GM23338 (cell line): Measurements from ENCODE around the gene ZFX.

Experiments used
- CREB1 ChIP-seq: fragments of 250-450 bp; sonication (Bioruptor Pico); IDR thresholded peaks from 2 replicates; pipeline ENCODE4 v1.5.0; 2020; ENCODE audit warnings: low read depth, mild to moderate bottlenecking, moderate library complexity
- EZH2 ChIP-seq: fragments of 200-600 bp; sonication (generic); IDR thresholded peaks from one replicate; pipeline ENCODE4 v1.8.0; 2017; ENCODE audit warnings: antibody characterized with exemption, mild to moderate bottlenecking, low read depth; ENCODE audit not compliant: unreplicated experiment
- EZH2phosphoT487 ChIP-seq: fragments of 200-600 bp; sonication (generic); IDR thresholded peaks from one replicate; pipeline ENCODE4 v1.8.1; 2018; ENCODE audit warnings: antibody characterized with exemption; ENCODE audit not compliant: unreplicated experiment
- POLR2AphosphoS5 ChIP-seq: IDR thresholded peaks from 2 replicates; pipeline ENCODE4 v1.6.1; 2016; ENCODE audit warnings: antibody characterized with exemption, low read depth
- ZNF114 ChIP-seq: fragments of 250-450 bp; sonication (Bioruptor Pico); IDR thresholded peaks from 2 replicates; pipeline ENCODE4 v1.5.0; 2020; ENCODE audit warnings: mild to moderate bottlenecking, moderate library complexity
- ZNF331 ChIP-seq: fragments of 250-450 bp; sonication (Bioruptor Pico); IDR thresholded peaks from 2 replicates; pipeline ENCODE4 v1.5.0; 2020; ENCODE audit warnings: low read depth, mild to moderate bottlenecking, moderate library complexity
- TF ChIP-seq, protein P1 (sequence below), 2 experiments: fragments of 200-600 bp in 1 of 2; sonication (generic) in 1 of 2; conservative IDR thresholded peaks; 2 replicates each; pipeline versions ENCODE4 v1.5.1 to v1.6.1; 2016 to 2017; ENCODE audit warnings: antibody characterized with exemption in 2 of 2, low read depth in 2 of 2, mild to moderate bottlenecking in 2 of 2, moderate library complexity in 1 of 2
- TF ChIP-seq, protein P2 (sequence below): IDR thresholded peaks from one replicate; pipeline ENCODE4 v1.6.1; 2018; ENCODE audit warnings: antibody characterized with exemption; ENCODE audit not compliant: unreplicated experiment
- TF ChIP-seq, protein P3 (sequence below): fragments of 250-450 bp; sonication (Bioruptor Pico); IDR thresholded peaks from 2 replicates; pipeline ENCODE4 v1.5.0; 2020; ENCODE audit warnings: mild to moderate bottlenecking, moderate library complexity
- TF ChIP-seq, protein P4 (sequence below): IDR thresholded peaks from 2 replicates; pipeline ENCODE4 v1.6.1; 2016; ENCODE audit warnings: antibody characterized with exemption

DNA sequence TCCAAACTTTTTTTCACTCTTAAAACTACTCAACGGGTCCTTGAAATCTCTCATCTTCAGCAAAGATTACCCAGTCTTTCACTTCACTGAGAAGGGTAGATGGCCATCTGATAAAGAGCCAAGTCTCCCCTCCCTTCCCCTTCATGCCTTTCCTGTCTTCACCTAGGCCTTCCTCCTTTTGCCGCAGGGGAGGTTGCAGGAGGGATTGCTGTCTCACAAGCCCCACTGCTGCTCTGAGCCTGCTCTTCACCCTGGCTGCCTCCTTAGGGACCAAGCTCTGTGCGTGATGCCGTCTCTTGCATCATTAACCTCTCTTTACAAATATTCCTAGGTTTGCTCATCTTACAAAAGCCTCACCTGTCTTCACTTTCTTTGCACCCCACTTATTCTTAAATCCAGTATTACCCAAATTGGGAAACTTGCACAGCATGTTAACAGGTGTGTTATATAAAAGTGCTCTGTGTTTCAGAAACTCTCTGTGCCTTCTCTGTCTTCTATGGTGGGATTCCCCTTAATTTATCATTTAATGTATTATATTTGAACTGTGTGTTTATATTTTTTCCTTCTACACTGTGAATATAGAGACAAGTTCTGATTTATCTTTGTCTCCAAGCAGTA is 3.8 kb downstream of the ZFX start:
- TF ChIP-seq, protein P1, sequence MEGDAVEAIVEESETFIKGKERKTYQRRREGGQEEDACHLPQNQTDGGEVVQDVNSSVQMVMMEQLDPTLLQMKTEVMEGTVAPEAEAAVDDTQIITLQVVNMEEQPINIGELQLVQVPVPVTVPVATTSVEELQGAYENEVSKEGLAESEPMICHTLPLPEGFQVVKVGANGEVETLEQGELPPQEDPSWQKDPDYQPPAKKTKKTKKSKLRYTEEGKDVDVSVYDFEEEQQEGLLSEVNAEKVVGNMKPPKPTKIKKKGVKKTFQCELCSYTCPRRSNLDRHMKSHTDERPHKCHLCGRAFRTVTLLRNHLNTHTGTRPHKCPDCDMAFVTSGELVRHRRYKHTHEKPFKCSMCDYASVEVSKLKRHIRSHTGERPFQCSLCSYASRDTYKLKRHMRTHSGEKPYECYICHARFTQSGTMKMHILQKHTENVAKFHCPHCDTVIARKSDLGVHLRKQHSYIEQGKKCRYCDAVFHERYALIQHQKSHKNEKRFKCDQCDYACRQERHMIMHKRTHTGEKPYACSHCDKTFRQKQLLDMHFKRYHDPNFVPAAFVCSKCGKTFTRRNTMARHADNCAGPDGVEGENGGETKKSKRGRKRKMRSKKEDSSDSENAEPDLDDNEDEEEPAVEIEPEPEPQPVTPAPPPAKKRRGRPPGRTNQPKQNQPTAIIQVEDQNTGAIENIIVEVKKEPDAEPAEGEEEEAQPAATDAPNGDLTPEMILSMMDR (conservative IDR thresholded peaks at IDR 0.05; ENCODE audit: low read depth in 2 of 2), result no peak
- TF ChIP-seq POLR2AphosphoS5, result no peak
- TF ChIP-seq EZH2, result no peak
- TF ChIP-seq EZH2phosphoT487, result no peak
- TF ChIP-seq, protein P2, sequence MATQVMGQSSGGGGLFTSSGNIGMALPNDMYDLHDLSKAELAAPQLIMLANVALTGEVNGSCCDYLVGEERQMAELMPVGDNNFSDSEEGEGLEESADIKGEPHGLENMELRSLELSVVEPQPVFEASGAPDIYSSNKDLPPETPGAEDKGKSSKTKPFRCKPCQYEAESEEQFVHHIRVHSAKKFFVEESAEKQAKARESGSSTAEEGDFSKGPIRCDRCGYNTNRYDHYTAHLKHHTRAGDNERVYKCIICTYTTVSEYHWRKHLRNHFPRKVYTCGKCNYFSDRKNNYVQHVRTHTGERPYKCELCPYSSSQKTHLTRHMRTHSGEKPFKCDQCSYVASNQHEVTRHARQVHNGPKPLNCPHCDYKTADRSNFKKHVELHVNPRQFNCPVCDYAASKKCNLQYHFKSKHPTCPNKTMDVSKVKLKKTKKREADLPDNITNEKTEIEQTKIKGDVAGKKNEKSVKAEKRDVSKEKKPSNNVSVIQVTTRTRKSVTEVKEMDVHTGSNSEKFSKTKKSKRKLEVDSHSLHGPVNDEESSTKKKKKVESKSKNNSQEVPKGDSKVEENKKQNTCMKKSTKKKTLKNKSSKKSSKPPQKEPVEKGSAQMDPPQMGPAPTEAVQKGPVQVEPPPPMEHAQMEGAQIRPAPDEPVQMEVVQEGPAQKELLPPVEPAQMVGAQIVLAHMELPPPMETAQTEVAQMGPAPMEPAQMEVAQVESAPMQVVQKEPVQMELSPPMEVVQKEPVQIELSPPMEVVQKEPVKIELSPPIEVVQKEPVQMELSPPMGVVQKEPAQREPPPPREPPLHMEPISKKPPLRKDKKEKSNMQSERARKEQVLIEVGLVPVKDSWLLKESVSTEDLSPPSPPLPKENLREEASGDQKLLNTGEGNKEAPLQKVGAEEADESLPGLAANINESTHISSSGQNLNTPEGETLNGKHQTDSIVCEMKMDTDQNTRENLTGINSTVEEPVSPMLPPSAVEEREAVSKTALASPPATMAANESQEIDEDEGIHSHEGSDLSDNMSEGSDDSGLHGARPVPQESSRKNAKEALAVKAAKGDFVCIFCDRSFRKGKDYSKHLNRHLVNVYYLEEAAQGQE, result no peak
- no peak for TF ChIP-seq CREB1 (CRISPR knock-in tag)
- TF ChIP-seq, protein P3, sequence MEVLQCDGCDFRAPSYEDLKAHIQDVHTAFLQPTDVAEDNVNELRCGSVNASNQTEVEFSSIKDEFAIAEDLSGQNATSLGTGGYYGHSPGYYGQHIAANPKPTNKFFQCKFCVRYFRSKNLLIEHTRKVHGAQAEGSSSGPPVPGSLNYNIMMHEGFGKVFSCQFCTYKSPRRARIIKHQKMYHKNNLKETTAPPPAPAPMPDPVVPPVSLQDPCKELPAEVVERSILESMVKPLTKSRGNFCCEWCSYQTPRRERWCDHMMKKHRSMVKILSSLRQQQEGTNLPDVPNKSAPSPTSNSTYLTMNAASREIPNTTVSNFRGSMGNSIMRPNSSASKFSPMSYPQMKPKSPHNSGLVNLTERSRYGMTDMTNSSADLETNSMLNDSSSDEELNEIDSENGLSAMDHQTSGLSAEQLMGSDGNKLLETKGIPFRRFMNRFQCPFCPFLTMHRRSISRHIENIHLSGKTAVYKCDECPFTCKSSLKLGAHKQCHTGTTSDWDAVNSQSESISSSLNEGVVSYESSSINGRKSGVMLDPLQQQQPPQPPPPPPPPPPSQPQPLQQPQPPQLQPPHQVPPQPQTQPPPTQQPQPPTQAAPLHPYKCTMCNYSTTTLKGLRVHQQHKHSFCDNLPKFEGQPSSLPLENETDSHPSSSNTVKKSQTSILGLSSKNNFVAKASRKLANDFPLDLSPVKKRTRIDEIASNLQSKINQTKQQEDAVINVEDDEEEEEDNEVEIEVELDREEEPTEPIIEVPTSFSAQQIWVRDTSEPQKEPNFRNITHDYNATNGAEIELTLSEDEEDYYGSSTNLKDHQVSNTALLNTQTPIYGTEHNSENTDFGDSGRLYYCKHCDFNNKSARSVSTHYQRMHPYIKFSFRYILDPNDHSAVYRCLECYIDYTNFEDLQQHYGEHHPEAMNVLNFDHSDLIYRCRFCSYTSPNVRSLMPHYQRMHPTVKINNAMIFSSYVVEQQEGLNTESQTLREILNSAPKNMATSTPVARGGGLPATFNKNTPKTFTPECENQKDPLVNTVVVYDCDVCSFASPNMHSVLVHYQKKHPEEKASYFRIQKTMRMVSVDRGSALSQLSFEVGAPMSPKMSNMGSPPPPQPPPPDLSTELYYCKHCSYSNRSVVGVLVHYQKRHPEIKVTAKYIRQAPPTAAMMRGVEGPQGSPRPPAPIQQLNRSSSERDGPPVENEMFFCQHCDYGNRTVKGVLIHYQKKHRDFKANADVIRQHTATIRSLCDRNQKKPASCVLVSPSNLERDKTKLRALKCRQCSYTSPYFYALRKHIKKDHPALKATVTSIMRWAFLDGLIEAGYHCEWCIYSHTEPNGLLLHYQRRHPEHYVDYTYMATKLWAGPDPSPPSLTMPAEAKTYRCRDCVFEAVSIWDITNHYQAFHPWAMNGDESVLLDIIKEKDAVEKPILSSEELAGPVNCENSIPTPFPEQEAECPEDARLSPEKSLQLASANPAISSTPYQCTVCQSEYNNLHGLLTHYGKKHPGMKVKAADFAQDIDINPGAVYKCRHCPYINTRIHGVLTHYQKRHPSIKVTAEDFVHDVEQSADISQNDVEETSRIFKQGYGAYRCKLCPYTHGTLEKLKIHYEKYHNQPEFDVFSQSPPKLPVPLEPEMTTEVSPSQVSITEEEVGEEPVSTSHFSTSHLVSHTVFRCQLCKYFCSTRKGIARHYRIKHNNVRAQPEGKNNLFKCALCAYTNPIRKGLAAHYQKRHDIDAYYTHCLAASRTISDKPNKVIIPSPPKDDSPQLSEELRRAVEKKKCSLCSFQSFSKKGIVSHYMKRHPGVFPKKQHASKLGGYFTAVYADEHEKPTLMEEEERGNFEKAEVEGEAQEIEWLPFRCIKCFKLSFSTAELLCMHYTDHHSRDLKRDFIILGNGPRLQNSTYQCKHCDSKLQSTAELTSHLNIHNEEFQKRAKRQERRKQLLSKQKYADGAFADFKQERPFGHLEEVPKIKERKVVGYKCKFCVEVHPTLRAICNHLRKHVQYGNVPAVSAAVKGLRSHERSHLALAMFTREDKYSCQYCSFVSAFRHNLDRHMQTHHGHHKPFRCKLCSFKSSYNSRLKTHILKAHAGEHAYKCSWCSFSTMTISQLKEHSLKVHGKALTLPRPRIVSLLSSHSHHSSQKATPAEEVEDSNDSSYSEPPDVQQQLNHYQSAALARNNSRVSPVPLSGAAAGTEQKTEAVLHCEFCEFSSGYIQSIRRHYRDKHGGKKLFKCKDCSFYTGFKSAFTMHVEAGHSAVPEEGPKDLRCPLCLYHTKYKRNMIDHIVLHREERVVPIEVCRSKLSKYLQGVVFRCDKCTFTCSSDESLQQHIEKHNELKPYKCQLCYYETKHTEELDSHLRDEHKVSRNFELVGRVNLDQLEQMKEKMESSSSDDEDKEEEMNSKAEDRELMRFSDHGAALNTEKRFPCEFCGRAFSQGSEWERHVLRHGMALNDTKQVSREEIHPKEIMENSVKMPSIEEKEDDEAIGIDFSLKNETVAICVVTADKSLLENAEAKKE (CRISPR knock-in tag), result no peak
- no peak for TF ChIP-seq ZNF331 (CRISPR knock-in tag)
- TF ChIP-seq ZNF114 (CRISPR knock-in tag), result no peak
- TF ChIP-seq, protein P4, sequence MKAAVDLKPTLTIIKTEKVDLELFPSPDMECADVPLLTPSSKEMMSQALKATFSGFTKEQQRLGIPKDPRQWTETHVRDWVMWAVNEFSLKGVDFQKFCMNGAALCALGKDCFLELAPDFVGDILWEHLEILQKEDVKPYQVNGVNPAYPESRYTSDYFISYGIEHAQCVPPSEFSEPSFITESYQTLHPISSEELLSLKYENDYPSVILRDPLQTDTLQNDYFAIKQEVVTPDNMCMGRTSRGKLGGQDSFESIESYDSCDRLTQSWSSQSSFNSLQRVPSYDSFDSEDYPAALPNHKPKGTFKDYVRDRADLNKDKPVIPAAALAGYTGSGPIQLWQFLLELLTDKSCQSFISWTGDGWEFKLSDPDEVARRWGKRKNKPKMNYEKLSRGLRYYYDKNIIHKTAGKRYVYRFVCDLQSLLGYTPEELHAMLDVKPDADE, result no peak
